Raji (cell line): ENCODE measurements around the gene KBTBD12.

Experiments
- POLR2A ChIP-seq: IDR thresholded peaks from 2 replicates; pipeline ENCODE4 v1.6.1; 2011; ENCODE audit warnings: low read depth, low read length, control low read depth; ENCODE audit not compliant: insufficient read depth

Gene KBTBD12

GRCh38 chr3:127987309-127987995 lies 72.4 kb downstream of the KBTBD12 start:
- TF ChIP-seq POLR2A, result no peak

- no peak for TF ChIP-seq POLR2A
Measured at GRCh38 chr3:127988770-127989557, 73.9 kb downstream of the KBTBD12 start.

- no peak for TF ChIP-seq POLR2A
Measured at GRCh38 chr3:127990051-127990450, 75.0 kb downstream of the KBTBD12 start.

GRCh38 chr3:127990461-127990860 lies 75.4 kb downstream of the KBTBD12 start:
- TF ChIP-seq POLR2A, result no peak

GRCh38 chr3:127991251-127991650 lies 76.2 kb downstream of the KBTBD12 start:
- no peak for TF ChIP-seq POLR2A

DNA sequence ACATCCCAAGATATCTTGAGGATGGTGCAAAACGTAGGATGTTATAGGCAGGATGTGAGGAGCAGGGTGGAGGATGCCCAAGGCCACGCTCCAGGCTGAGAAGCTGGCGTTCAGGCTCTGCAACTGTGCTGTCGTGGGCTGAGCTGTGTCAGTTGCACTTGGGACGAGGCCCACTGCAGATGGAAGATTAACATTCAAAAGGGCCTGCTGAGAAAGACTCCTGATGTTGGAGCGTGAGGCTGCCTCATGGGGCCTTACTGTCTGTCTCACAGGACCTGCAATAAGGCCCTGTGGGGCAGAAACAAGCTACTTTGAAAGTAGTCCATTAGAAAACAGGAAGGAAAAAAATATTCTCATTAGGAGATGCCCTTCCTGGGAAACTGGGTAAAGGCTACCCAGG lies 76.6 kb downstream of the KBTBD12 start:
- TF ChIP-seq POLR2A, result no peak

DNA sequence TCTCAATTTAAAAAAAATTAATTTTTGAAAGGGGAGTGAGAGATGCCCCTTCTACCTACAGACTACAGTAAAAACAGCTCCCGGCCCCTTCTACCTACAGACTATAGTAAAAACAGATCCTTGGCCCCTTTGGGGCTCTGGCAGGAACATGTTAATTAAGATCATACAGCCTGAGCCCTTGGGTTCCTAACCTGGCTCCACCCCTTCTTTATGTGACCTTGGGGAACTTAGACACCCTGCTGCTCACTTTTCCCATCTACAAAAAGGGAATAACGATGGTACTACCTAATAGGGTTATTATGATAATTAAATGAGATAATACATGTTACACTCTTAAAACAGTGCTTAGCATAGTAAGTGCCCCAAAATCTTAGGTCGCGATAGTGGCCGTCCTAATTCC lies 77.1 kb downstream of the KBTBD12 start:
- TF ChIP-seq POLR2A, result no peak

DNA sequence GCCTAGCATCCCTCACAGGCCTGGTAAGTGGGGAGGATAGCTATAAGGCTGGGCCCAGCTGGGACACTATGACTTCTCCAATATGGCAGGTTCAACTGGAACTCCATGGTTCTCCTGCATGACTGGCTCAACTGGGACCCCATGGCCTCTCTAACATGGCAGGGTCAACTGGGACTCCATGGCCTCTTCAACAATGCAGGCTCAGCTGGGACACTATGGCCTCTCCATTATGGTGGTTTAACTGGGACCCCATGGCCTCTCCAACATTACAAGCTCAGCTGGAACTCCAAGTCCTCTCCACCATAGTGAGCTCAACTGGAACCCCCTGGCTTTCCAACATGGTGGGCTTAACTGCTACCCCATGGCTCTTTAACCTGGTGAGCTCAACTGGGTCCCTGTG lies 79.0 kb downstream of the KBTBD12 start:
- TF ChIP-seq POLR2A, result no peak

- no peak for TF ChIP-seq POLR2A
Measured at GRCh38 chr3:127997016-127997415, 82.0 kb downstream of the KBTBD12 start.

- no peak for TF ChIP-seq POLR2A
Measured at GRCh38 chr3:127997961-127998360, 82.9 kb downstream of the KBTBD12 start.

DNA sequence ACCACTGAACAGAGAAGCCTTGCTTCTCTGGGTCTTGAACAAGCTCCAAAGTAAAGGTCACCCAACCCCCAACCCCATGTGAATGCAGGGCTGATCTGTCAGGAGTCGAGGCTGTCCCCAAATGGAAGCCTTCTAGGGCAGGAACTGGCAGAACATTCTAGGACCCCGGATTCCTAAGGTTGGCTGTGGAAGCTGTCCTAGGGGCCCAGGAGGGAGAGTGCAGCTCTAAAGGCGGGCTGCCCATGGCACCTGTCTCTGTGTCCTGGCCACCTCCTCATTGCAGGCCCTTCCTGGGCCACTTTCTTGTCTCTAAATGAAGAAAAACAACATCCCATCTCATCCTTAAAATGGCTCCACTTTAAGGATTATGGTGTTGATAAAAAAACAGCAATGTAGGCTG lies 83.6 kb downstream of the KBTBD12 start:
- TF ChIP-seq POLR2A, result no peak

DNA sequence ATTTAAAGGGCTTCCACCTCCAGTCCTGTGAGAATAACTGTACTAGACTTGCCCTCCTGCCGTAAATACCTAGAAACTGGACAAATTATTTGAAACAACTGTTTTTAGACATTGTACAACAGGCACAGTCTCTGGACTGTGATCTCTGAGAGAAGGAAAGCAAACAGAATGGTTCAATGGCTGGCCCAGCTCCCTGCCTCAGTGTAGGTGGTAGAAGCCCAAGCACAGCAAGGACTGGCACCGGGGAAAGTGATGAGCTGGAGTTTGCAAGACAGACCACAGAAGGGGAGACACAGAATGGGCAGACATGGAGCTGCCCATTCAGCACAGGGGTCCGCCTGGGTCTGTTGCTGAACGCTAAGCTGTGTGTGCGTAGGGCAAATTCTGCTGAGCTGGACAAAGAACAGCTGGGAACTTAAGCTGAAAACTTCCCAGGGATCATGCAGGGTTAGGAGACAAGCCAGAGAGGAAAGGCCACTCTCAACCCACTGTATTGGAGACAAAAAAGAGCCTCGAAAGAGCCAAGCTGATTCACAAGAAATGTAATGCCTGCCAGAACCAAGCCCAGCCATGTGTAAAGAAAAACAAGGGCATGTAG lies 84.6 kb downstream of the KBTBD12 start:
- no peak for TF ChIP-seq POLR2A

- no peak for TF ChIP-seq POLR2A
Measured at GRCh38 chr3:128001576-128001975, 86.5 kb downstream of the KBTBD12 start.

- TF ChIP-seq POLR2A, result no peak
Measured at GRCh38 chr3:128004661-128005060, 89.6 kb downstream of the KBTBD12 start.

DNA sequence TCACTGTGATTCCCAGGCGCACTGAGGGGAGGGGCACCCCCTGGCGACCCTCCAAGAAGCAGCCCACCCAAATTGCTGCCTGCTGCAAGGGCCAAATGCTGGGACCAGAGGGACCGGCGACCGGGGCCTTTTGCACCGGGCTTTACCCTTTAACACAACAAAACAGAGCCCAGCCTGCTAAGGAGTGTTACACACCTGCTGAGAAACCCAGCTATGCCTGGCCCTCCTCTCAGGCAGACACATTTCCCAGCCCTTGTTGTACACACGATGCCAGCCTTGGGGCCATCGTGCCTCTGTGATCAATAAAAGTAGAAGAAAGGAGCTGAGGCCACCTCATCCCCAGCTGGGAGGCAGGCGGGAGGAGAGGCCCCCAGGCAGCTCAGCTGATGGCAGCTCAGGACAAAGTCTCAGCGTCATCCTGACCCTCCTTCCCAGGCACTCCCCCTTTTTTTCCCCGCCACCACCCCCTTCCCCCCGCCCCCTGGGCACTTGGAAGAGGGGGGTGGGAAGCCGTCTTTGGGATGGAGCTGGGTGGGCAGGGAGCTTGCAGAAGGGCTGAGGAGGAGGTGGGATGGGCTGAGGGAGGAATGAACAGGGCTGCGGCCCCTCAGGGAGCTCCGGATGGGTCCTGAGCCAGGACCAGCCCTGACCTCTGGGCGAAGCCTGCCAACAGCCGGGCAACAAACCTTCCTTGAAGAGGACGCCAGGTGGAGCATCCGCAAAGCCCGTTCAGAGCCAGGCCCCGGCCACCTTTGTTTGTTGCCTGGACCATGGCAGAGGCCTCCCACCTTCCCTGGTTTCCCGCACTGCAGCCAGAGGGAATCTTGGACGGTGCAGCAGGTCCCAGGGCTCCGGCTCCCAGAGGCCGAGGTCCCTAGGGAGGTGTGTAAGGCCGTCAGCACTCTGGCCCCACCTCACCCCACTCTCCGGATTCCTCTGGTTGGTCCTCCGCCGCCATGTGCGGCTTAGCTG lies 91.3 kb downstream of the KBTBD12 start:
- no peak for TF ChIP-seq POLR2A
